Neural progenitor cell (in vitro differentiated cells): ENCODE measurements around the gene CDHR2. TPM values are rescaled to one million over a fixed set of nuclear protein-coding genes. Genes with fewer than 3 reads are reported as not detected.

Source experiments
- DNase-seq: peaks from one replicate; pipeline ENCODE4 v3.0.0-alpha.2; 2016; ENCODE audit warnings: low spot score
- H2AFZ ChIP-seq: fragments of 200-600 bp; sonication (generic); replicated peaks from 2 replicates; pipeline ENCODE4 v1.6.1; 2016; ENCODE audit warnings: antibody characterized with exemption
- H3F3A ChIP-seq: fragments of 200-600 bp; sonication (generic); 2 replicates; pipeline ENCODE4 v1.6.1; 2016; ENCODE audit warnings: antibody characterized with exemption, low read depth
- H3K27ac ChIP-seq: fragments of 200-600 bp; sonication (generic); 2 replicates; pipeline ENCODE4 v1.5.1; 2016; ENCODE audit warnings: mild to moderate bottlenecking
- H3K27me3 ChIP-seq: fragments of 200-600 bp; sonication (generic); 2 replicates; pipeline ENCODE4 v1.6.1; 2016; ENCODE audit warnings: mild to moderate bottlenecking, moderate library complexity
- H3K36me3 ChIP-seq: fragments of 200-600 bp; sonication (generic); 2 replicates; pipeline ENCODE4 v1.5.1; 2016
- H3K4me1 ChIP-seq: fragments of 200-600 bp; sonication (generic); 2 replicates; pipeline ENCODE4 v1.6.1; 2016; ENCODE audit warnings: mixed run types
- H3K4me2 ChIP-seq: fragments of 200-600 bp; sonication (generic); 2 replicates; pipeline ENCODE4 v1.6.1; 2016
- H3K4me3 ChIP-seq: fragments of 200-600 bp; sonication (generic); 2 replicates; pipeline ENCODE4 v1.5.1; 2016
- H3K79me2 ChIP-seq: fragments of 200-600 bp; sonication (generic); 2 replicates; pipeline ENCODE4 v1.6.1; 2016; ENCODE audit warnings: low read depth
- H3K9ac ChIP-seq: fragments of 200-600 bp; sonication (generic); 2 replicates; pipeline ENCODE4 v1.6.1; 2016
- H3K9me3 ChIP-seq: fragments of 200-600 bp; sonication (generic); 2 replicates; pipeline ENCODE4 v1.5.1; 2016; ENCODE audit warnings: low read depth
- H4K20me1 ChIP-seq: fragments of 200-600 bp; sonication (generic); 2 replicates; pipeline ENCODE4 v1.6.1; 2016; ENCODE audit warnings: low read depth
- H3K27ac Mint-ChIP-seq: 3 replicates; pipeline ENCODE4 v1.8.0; 2021; ENCODE audit warnings: mixed read lengths
- H3K27me3 Mint-ChIP-seq: 2 replicates; pipeline ENCODE4 v1.8.0; 2022; ENCODE audit warnings: low read depth, mild to moderate bottlenecking, inconsistent platforms, moderate library complexity, mixed read lengths; ENCODE audit not compliant: insufficient read depth
- H3K36me3 Mint-ChIP-seq: 3 replicates; pipeline ENCODE4 v1.8.0; 2021; ENCODE audit warnings: mixed read lengths
- H3K4me1 Mint-ChIP-seq: 3 replicates; pipeline ENCODE4 v1.8.0; 2021; ENCODE audit warnings: mixed read lengths
- H3K4me3 Mint-ChIP-seq: 3 replicates; pipeline ENCODE4 v1.8.0; 2021; ENCODE audit warnings: mild to moderate bottlenecking, moderate library complexity, mixed read lengths
- H3K9me3 Mint-ChIP-seq: 3 replicates; pipeline ENCODE4 v1.8.0; 2020; ENCODE audit warnings: mixed read lengths
- EZH2 ChIP-seq: fragments of 200-600 bp; sonication (generic); IDR thresholded peaks from 2 replicates; pipeline ENCODE4 v1.6.1; 2017; ENCODE audit warnings: antibody characterized with exemption, mild to moderate bottlenecking, moderate library complexity
- EZH2phosphoT487 ChIP-seq: fragments of 200-600 bp; sonication (generic); IDR thresholded peaks from 2 replicates; pipeline ENCODE4 v1.6.1; 2017; ENCODE audit warnings: antibody characterized with exemption
- total RNA-seq: library from RNA; depleted of rRNA; stranded (reverse); fragments of >200 nt; gene quantifications from 2 replicates; pipeline ENCODE4 v1.2.3, GENCODE V29; 2015; ENCODE audit warnings: low replicate concordance
- TF ChIP-seq, protein P1 (sequence below): fragments of 200-600 bp; sonication (generic); IDR thresholded peaks from 2 replicates; pipeline ENCODE4 v1.5.1; 2017; ENCODE audit warnings: antibody characterized with exemption, mild to moderate bottlenecking

CDHR2 gene
- total RNA-seq, 1 donor from 2014 or later: not detected

- H3K27me3 ChIP-seq: peaks cover 8% of the 10 kb centered on the region
- H3K79me2 ChIP-seq: no peaks in the 10 kb centered on the region
- Mint-ChIP-seq H3K4me3 (no peak overlapping the region), H3K36me3 (no peaks in the 10 kb centered on the region), H3K9me3 (no peaks in the 10 kb centered on the region), H3K27ac (no peak overlapping the region), H3K4me1 (peaks cover 8% of the 10 kb centered on the region), H3K27me3 (peaks cover 13% of the 10 kb centered on the region)
- no peaks in the 10 kb centered on the region for H3K4me1 ChIP-seq
- no peaks in the 10 kb centered on the region for H3F3A ChIP-seq
- no peak overlapping the region for H3K9ac ChIP-seq
- no peak overlapping the region for H3K4me2 ChIP-seq
- H3K9me3 ChIP-seq: no peaks in the 10 kb centered on the region
- H3K27ac ChIP-seq: no peak overlapping the region
- no peak for DNase-seq
- H3K4me3 ChIP-seq: no peak overlapping the region
- H3K36me3 ChIP-seq: no peaks in the 10 kb centered on the region
- H4K20me1 ChIP-seq: no peaks in the 10 kb centered on the region
- no peak overlapping the region for H2AFZ ChIP-seq
- TF ChIP-seq EZH2phosphoT487 (no peak), EZH2 (no peak)
- TF ChIP-seq, protein P1, sequence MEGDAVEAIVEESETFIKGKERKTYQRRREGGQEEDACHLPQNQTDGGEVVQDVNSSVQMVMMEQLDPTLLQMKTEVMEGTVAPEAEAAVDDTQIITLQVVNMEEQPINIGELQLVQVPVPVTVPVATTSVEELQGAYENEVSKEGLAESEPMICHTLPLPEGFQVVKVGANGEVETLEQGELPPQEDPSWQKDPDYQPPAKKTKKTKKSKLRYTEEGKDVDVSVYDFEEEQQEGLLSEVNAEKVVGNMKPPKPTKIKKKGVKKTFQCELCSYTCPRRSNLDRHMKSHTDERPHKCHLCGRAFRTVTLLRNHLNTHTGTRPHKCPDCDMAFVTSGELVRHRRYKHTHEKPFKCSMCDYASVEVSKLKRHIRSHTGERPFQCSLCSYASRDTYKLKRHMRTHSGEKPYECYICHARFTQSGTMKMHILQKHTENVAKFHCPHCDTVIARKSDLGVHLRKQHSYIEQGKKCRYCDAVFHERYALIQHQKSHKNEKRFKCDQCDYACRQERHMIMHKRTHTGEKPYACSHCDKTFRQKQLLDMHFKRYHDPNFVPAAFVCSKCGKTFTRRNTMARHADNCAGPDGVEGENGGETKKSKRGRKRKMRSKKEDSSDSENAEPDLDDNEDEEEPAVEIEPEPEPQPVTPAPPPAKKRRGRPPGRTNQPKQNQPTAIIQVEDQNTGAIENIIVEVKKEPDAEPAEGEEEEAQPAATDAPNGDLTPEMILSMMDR: no peak
These were observed 25.9 kb downstream of the CDHR2 start for GRCh38 chr5:176575066-176575465.

DNA sequence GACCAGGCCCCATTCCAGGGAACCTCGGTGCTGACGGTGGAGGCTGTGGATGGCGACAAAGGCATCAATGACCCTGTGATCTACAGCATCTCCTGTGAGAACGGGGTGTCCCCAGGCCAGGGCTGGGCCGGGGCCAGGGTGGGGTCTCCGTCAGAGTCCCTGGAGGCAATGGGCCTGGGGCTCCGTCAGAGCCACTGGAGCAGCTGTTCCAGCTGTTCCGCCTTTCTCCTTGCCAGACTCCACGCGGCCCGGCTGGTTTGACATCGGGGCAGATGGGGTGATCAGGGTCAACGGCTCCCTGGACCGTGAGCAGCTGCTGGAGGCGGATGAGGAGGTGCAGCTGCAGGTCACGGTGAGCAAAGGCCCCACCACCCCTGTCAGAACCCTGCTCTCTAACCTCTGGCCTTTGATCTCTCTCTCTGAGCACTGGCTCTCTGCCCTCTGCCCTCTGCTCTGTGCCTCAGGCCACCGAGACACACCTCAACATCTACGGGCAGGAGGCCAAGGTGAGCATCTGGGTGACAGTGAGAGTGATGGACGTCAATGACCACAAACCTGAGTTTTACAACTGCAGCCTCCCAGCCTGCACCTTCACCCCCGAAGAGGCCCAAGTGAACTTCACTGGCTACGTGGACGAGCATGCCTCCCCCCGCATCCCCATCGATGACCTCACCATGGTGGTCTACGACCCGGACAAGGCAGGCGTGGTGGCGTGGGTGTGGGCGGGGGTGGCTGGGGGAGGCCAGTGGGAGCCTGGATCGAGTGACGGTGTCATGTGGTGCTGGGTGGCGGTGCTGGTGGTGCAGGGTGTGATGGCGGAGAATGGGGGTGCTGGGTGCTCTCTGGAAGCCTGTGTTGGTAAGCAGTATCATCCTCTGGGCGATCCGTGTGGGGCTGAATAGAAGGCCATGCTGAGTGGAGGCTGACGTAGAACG is 26.6 kb downstream of the CDHR2 start:
- TF ChIP-seq, protein P1: no peak
- TF ChIP-seq EZH2phosphoT487: no peak
- no peak for TF ChIP-seq EZH2
- Mint-ChIP-seq H3K9me3 (no peaks in the 10 kb centered on the region), H3K27ac (no peak overlapping the region), H3K4me3 (no peak overlapping the region), H3K36me3 (no peaks in the 10 kb centered on the region), H3K27me3 (peaks cover 11% of the 10 kb centered on the region), H3K4me1 (peaks cover 8% of the 10 kb centered on the region)
- H3K4me2 ChIP-seq: no peak overlapping the region
- peaks cover 8% of the 10 kb centered on the region for H3K27me3 ChIP-seq
- H3K79me2 ChIP-seq: no peaks in the 10 kb centered on the region
- no peaks in the 10 kb centered on the region for H4K20me1 ChIP-seq
- DNase-seq: no peak
- no peaks in the 10 kb centered on the region for H3F3A ChIP-seq
- no peaks in the 10 kb centered on the region for H3K36me3 ChIP-seq
- no peak overlapping the region for H2AFZ ChIP-seq
- H3K4me1 ChIP-seq: no peaks in the 10 kb centered on the region
- no peaks in the 10 kb centered on the region for H3K9me3 ChIP-seq
- no peak overlapping the region for H3K27ac ChIP-seq
- no peak overlapping the region for H3K9ac ChIP-seq
- H3K4me3 ChIP-seq: no peak overlapping the region

DNA sequence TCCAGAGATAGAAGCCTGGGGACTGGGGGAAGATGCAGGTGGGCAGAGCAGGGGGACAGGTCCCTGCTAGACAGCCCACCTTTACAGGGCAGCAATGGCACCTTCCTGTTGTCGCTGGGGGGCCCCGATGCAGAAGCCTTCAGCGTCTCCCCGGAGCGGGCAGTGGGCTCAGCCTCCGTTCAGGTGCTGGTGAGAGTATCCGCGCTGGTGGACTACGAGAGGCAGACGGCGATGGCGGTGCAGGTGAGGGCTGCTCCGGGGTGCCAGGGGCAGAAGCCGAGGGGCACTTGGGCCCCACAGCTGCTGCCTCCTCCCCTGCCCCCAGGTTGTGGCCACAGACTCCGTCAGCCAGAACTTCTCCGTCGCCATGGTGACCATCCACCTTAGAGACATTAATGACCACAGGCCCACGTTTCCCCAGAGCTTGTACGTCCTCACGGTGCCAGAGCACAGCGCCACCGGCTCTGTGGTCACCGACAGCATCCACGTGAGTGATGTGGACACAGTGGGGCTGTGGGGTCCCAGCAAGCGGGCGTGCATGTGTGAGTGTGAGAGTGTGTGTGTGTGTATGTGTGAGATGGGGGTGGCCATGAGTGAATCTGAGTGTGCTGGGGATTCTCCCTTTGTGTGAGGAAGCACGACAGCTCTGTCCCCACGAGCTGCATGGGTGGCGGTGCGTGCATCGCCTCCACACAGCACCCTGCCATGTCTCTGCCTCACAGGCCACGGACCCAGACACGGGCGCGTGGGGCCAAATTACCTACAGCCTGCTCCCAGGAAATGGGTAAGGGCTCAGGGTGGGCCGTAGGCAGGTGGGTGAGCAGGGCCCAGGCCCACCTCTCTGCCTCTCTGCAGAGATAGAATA is 28.4 kb downstream of the CDHR2 start:
- Histone ChIP-seq H3K36me3 (no peaks in the 10 kb centered on the region), H4K20me1 (no peaks in the 10 kb centered on the region), H3K4me2 (no peak overlapping the region), H3K9ac (no peak overlapping the region), H3K4me3 (no peak overlapping the region), H3K27ac (no peak overlapping the region), H3K9me3 (no peaks in the 10 kb centered on the region), H3K79me2 (no peaks in the 10 kb centered on the region), H3K27me3 (peaks cover 8% of the 10 kb centered on the region), H3K4me1 (no peaks in the 10 kb centered on the region), H2AFZ (no peak overlapping the region), H3F3A (no peaks in the 10 kb centered on the region)
- H3K27me3 Mint-ChIP-seq: peaks cover 9% of the 10 kb centered on the region
- H3K9me3 Mint-ChIP-seq: no peaks in the 10 kb centered on the region
- peaks cover 8% of the 10 kb centered on the region for H3K4me1 Mint-ChIP-seq
- TF ChIP-seq EZH2: no peak
- TF ChIP-seq, protein P1: no peak
- no peak for DNase-seq
- H3K4me3 Mint-ChIP-seq: no peak overlapping the region
- no peak overlapping the region for H3K27ac Mint-ChIP-seq
- no peaks in the 10 kb centered on the region for H3K36me3 Mint-ChIP-seq
